ENCODE results near the gene HHAT. TPM values are rescaled to one million over a fixed set of nuclear protein-coding genes. Genes with fewer than 3 reads are reported as not detected.

HHAT gene
- total RNA-seq, 1 donor from 2014 or later = 6.9 TPM

GRCh38 chr1:210478820-210479219 lies 150.1 kb downstream of the HHAT start:
- peaks cover 24% of the 10 kb centered on the region for H3K4me1 Mint-ChIP-seq
- no peak overlapping the region for H3K27ac Mint-ChIP-seq (ENCODE audit: unreplicated experiment)
- H3K9me3 Mint-ChIP-seq = no peaks in the 10 kb centered on the region
- no peaks in the 10 kb centered on the region for H3K27me3 Mint-ChIP-seq (ENCODE audit: low read depth)
- no peak for DNase-seq (ENCODE audit: low read depth, low spot score)
- TF ChIP-seq CTCF (conservative IDR thresholded peaks at IDR 0.05) = no peak
- no peak overlapping the region for H3K4me3 Mint-ChIP-seq
- no peaks in the 10 kb centered on the region for H3K36me3 Mint-ChIP-seq (ENCODE audit: low read depth)

DNA sequence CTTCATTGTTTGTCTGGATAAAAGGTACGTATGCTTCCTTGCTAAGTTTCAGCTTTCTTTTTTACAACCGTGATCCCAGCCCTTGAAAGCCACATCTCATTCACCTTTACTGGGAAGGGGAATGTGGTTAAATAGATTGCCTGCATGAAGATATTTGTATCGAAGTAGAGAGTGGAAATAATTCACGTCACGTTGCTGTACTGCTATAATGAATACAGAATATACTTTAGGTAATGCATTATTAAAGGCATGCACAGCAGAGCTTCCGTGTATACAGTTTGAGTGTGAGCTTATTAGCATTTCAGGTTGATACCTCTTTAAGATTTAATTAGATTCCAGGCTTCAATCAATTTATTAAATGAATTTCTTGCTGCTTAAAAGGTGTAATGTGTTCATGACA lies 153.8 kb downstream of the HHAT start:
- H3K9me3 Mint-ChIP-seq = no peaks in the 10 kb centered on the region
- no peak for DNase-seq (ENCODE audit: low read depth, low spot score)
- H3K4me3 Mint-ChIP-seq = no peak overlapping the region
- no peak for TF ChIP-seq CTCF (conservative IDR thresholded peaks at IDR 0.05)
- H3K27ac Mint-ChIP-seq (ENCODE audit: unreplicated experiment) = no peak overlapping the region
- peaks cover 30% of the 10 kb centered on the region for H3K4me1 Mint-ChIP-seq
- H3K36me3 Mint-ChIP-seq (ENCODE audit: low read depth) = no peaks in the 10 kb centered on the region
- no peaks in the 10 kb centered on the region for H3K27me3 Mint-ChIP-seq (ENCODE audit: low read depth)

- no peaks in the 10 kb centered on the region for H3K27me3 Mint-ChIP-seq (ENCODE audit: low read depth)
- H3K9me3 Mint-ChIP-seq = no peaks in the 10 kb centered on the region
- no peaks in the 10 kb centered on the region for H3K36me3 Mint-ChIP-seq (ENCODE audit: low read depth)
- peaks cover 30% of the 10 kb centered on the region for H3K4me1 Mint-ChIP-seq
- no peak for DNase-seq (ENCODE audit: low read depth, low spot score)
- no peak for TF ChIP-seq CTCF (conservative IDR thresholded peaks at IDR 0.05)
- H3K4me3 Mint-ChIP-seq = no peak overlapping the region
- no peak overlapping the region for H3K27ac Mint-ChIP-seq (ENCODE audit: unreplicated experiment)
These were observed 154.4 kb downstream of the HHAT start for GRCh38 chr1:210482945-210483617.

GRCh38 chr1:210483821-210484220 lies 155.1 kb downstream of the HHAT start:
- H3K27ac Mint-ChIP-seq (ENCODE audit: unreplicated experiment) = no peak overlapping the region
- peaks cover 30% of the 10 kb centered on the region for H3K4me1 Mint-ChIP-seq
- TF ChIP-seq CTCF (conservative IDR thresholded peaks at IDR 0.05) = no peak
- no peaks in the 10 kb centered on the region for H3K27me3 Mint-ChIP-seq (ENCODE audit: low read depth)
- no peak for DNase-seq (ENCODE audit: low read depth, low spot score)
- H3K9me3 Mint-ChIP-seq = no peaks in the 10 kb centered on the region
- H3K36me3 Mint-ChIP-seq (ENCODE audit: low read depth) = no peaks in the 10 kb centered on the region
- no peak overlapping the region for H3K4me3 Mint-ChIP-seq

GRCh38 chr1:210487021-210487420 lies 158.3 kb downstream of the HHAT start:
- no peaks in the 10 kb centered on the region for H3K36me3 Mint-ChIP-seq (ENCODE audit: low read depth)
- H3K9me3 Mint-ChIP-seq = no peaks in the 10 kb centered on the region
- DNase-seq (ENCODE audit: low read depth, low spot score) = no peak
- TF ChIP-seq CTCF (conservative IDR thresholded peaks at IDR 0.05) = no peak
- no peaks in the 10 kb centered on the region for H3K27me3 Mint-ChIP-seq (ENCODE audit: low read depth)
- peaks cover 33% of the 10 kb centered on the region for H3K4me1 Mint-ChIP-seq
- H3K4me3 Mint-ChIP-seq = no peak overlapping the region
- no peak overlapping the region for H3K27ac Mint-ChIP-seq (ENCODE audit: unreplicated experiment)

All from neural crest cell (in vitro differentiated cells).